Nephron (organoid): ENCODE results near the gene LNPEP.
"Not testable (repeated sequence)": the region's sequence is repeated elsewhere in the genome, so short reads cannot be mapped to it uniquely, and the experiment has no call there.

ENCODE experiments used
- H3K27ac Mint-ChIP-seq, 3 experiments: 2 replicates each; pipeline ENCODE4 v1.8.0; 2020; ENCODE audit warnings: mixed read lengths in 3 of 3, mild to moderate bottlenecking in 2 of 3, moderate library complexity in 1 of 3
- H3K27me3 Mint-ChIP-seq: 2 replicates; pipeline ENCODE4 v1.8.0; 2021; ENCODE audit warnings: low read depth, mild to moderate bottlenecking, moderate library complexity, mixed read lengths
- H3K36me3 Mint-ChIP-seq: 2 replicates; pipeline ENCODE4 v1.8.0; 2020; ENCODE audit warnings: low read depth, mixed read lengths
- H3K4me1 Mint-ChIP-seq: 2 replicates; pipeline ENCODE4 v1.8.0; 2020; ENCODE audit warnings: mixed read lengths
- H3K4me3 Mint-ChIP-seq, 3 experiments: 2 replicates each; pipeline ENCODE4 v1.8.0; 2020; ENCODE audit warnings: mild to moderate bottlenecking in 3 of 3, mixed read lengths in 3 of 3, moderate library complexity in 2 of 3
- H3K9me3 Mint-ChIP-seq: 2 replicates; pipeline ENCODE4 v1.8.0; 2020; ENCODE audit warnings: mixed read lengths
- CTCF ChIP-seq, 3 experiments: fragments of 200-600 bp; sonication (generic); IDR thresholded peaks; one replicate each; pipeline ENCODE4 v1.5.0; 2021; ENCODE audit warnings: antibody characterized with exemption in 3 of 3; ENCODE audit not compliant: unreplicated experiment in 3 of 3

The LNPEP gene

DNA sequence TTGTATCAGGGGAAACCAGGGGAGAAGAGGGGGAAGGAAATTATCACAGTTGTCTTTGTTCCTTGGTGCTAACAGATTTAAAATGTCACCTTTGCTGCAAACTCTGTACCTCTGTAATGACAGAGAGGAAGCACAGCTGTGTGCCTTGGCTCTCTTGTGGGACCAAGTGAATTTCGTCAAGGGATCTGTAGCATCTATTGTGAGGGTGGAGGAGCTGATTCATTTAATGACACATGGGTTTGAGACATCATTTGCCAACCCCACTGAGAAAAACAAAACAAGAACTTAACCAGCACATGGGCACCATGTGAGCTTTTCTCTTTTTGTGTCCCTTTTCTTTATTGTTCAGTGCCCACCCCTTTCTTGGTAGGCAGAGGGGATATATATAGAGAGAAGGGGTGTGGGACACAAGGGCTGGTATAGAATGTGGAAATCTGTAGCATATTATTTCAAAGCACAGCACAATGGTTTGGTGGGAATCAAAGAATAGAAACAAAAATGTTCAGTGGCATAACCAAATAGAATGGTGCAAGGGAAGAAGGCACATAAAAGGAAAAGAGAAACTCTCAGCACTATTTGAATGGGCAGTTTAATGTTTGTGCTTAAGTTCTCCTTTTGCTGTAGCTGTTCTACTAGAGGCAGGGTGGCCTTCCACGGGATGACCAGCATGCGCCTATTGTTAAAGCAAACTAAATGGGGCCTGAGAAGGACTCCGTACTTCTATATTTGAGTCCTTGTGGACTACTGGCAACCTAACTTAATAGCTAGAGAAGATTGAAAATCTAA is 143.3 kb downstream of the LNPEP start:
- Mint-ChIP-seq H3K9me3 (no peaks in the 10 kb centered on the region), H3K27me3 (no peaks in the 10 kb centered on the region), H3K4me3 (no peak overlapping the region), H3K27ac (no peak overlapping the region), H3K4me1 (no peaks in the 10 kb centered on the region), H3K36me3 (no peaks in the 10 kb centered on the region)
- no peak for TF ChIP-seq CTCF (IDR thresholded peaks at IDR 0.05; ENCODE audit: unreplicated experiment in 3 of 3)

DNA sequence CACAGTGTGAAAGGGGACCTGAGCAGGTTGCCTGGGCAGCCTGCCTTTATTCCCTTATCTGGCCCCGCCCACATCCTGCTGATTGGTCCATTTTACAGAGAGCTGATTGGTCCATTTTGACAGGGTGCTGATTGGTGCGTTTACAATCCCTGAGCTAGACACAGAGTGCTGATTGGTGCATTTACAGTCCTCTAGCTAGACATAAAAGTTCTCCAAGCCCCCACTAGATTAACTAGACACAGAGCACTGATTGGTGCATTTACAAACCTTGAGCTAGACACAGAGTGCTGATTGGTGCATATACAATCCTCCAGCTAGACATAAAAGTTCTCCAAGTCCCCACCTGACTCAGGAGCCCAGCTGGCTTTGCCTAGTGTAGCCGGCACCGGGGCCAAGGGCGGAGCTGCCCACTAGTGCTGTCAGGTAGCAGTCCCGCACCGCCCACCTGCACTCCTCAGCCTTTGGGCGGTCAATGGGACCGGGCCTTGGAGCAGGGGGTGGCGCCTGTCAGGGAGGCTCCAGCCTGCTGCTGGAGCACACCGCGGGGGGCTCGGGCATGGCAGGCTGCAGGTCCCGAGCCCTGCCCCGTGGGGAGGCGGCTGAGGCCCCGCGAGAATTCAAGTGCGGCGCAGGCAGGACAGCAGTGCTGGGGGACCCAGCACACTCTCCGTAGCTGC is 149.0 kb downstream of the LNPEP start:
- H3K9me3 Mint-ChIP-seq, H3K36me3 Mint-ChIP-seq, H3K27ac Mint-ChIP-seq, H3K27me3 Mint-ChIP-seq, H3K4me1 Mint-ChIP-seq, H3K4me3 Mint-ChIP-seq: not testable (repeated sequence)

GRCh38 chr5:97085459-97086181 is 149.7 kb downstream of the LNPEP start:
- no peak overlapping the region for H3K4me3 Mint-ChIP-seq
- H3K4me1 Mint-ChIP-seq: no peaks in the 10 kb centered on the region
- no peak for TF ChIP-seq CTCF (IDR thresholded peaks at IDR 0.05; ENCODE audit: unreplicated experiment in 3 of 3)
- H3K9me3 Mint-ChIP-seq: peaks cover 3% of the 10 kb centered on the region
- no peak overlapping the region for H3K27ac Mint-ChIP-seq
- H3K27me3 Mint-ChIP-seq: no peaks in the 10 kb centered on the region
- H3K36me3 Mint-ChIP-seq: no peaks in the 10 kb centered on the region
